Activated CD4-positive, alpha-beta T cell treated with anti-CD3 and anti-CD28 coated beads, Interleukin-2, amount 10 ng/mL, durations not matched to agents 7 days and 5 days (primary cell): Measurements from ENCODE around the gene ACP2. TPM values are rescaled to one million over a fixed set of nuclear protein-coding genes. Genes with fewer than 3 reads are reported as not detected.

ENCODE experiments used
- CTCF ChIA-PET: fragments of 350-600 bp; sonication (Branson Sonifier 250); formaldehyde crosslinking; loops from one replicate; lab custom pipeline; 2021; ENCODE audit warnings: antibody characterized with exemption; lab: Charles Lee
- POLR2A ChIA-PET: fragments of 350-600 bp; sonication (Branson Sonifier 250); formaldehyde crosslinking; loops from one replicate; lab custom pipeline; 2021; ENCODE audit warnings: antibody characterized with exemption; lab: Charles Lee
- DNase-seq: peaks from one replicate; pipeline ENCODE4 v3.0.0-alpha.2; 2020
- H3K27ac Mint-ChIP-seq: one replicate; pipeline ENCODE4 v1.8.0; 2021; ENCODE audit warnings: mild to moderate bottlenecking, moderate library complexity, mixed read lengths
- H3K27me3 Mint-ChIP-seq: one replicate; pipeline ENCODE4 v1.8.0; 2021; ENCODE audit warnings: mixed read lengths
- H3K36me3 Mint-ChIP-seq: one replicate; pipeline ENCODE4 v1.8.0; 2021; ENCODE audit warnings: low read depth, mixed read lengths
- H3K4me1 Mint-ChIP-seq: one replicate; pipeline ENCODE4 v1.8.0; 2021; ENCODE audit warnings: mixed read lengths
- H3K4me3 Mint-ChIP-seq: one replicate; pipeline ENCODE4 v1.8.0; 2021; ENCODE audit warnings: mild to moderate bottlenecking, moderate library complexity, mixed read lengths
- H3K9me3 Mint-ChIP-seq: one replicate; pipeline ENCODE4 v1.8.0; 2021; ENCODE audit warnings: mixed read lengths
- total RNA-seq, 2 experiments: library from RNA; stranded (reverse); gene quantifications; one replicate each; pipeline ENCODE4 v1.2.3, GENCODE V29; 2021

Gene ACP2
- total RNA-seq, 2 experiments from 2014 or later, result 28.0 to 31.7 TPM

DNA sequence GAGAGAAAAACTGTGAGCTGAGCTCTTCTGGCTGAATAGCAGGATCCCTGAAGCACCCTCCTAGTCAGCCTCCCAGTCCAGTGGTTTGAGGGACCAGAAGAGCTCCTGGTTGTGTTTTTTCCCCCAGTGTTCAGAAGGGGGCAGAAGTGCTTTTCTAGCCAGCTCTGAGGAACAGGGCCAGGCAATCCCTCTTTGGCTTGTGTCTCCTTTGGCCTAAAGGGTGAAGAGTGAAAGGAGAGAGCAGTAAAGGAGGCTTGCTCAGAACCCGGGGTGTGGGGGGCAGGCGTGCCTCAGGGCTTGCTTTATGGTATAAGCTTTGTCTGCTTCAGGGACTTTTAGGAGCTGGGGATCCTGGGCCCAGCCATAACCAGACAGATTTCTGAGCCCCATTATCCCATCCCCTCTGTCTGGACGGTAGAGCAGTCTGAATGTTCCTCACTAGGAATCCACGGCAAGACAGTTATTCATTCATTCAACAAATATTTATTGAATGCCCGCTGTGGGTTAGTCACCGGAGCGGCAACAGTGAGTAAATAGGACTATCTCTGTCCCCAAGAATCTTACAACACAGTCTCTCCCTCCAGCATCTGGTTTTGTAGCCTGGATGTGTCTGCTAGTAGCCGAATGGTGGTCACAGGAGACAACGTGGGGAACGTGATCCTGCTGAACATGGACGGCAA lies 14.5 kb downstream of the ACP2 start:
- H3K36me3 Mint-ChIP-seq, result peaks cover 45% of the 10 kb centered on the region
- no peaks in the 10 kb centered on the region for H3K9me3 Mint-ChIP-seq
- peak overlapping the region; percentile 86 for H3K27ac Mint-ChIP-seq
- CTCF ChIA-PET, result interaction anchor here (0.7 to 6.5 kb wide), 7 partner anchors 7 to 175 kb away, joined by 3 to 44 read pairs (median 3); partner anchors contain the start of gene ACP2
- no peaks in the 10 kb centered on the region for H3K27me3 Mint-ChIP-seq
- peaks cover 34% of the 10 kb centered on the region for H3K4me1 Mint-ChIP-seq
- peak; percentile 27 for DNase-seq
- POLR2A ChIA-PET, result no interaction called here
- H3K4me3 Mint-ChIP-seq, result peak overlapping the region; percentile 46

DNA sequence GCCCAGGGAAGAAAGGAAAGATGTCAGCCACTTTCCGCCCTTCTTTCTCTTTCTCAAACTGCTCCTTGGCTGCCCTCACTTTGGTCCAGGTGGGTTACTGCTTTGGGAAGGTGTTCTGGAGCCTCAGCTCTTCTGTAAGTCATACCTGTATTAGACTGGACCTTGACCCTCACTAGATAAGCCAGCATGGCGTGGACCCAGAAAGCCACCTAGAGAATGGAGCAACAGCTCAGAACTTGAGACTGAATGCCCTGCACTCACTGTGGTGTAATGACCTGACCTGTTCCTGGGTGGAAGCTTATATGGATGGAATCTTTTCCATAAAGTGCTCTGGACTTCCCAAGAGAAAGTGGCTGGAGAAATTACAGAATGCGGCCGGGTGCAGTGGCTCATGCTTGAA lies 15.6 kb downstream of the ACP2 start:
- DNase-seq, result no peak
- Mint-ChIP-seq H3K27ac (no peak overlapping the region), H3K4me1 (peaks cover 38% of the 10 kb centered on the region), H3K9me3 (no peaks in the 10 kb centered on the region), H3K4me3 (no peak overlapping the region), H3K27me3 (no peaks in the 10 kb centered on the region), H3K36me3 (peaks cover 45% of the 10 kb centered on the region)
- POLR2A ChIA-PET, result no interaction called here
- CTCF ChIA-PET, result interaction anchor here (0.5 to 2.7 kb wide), 7 partner anchors 8 to 191 kb away, joined by 3 to 8 read pairs (median 4); partner anchors contain the start of gene ACP2

DNA sequence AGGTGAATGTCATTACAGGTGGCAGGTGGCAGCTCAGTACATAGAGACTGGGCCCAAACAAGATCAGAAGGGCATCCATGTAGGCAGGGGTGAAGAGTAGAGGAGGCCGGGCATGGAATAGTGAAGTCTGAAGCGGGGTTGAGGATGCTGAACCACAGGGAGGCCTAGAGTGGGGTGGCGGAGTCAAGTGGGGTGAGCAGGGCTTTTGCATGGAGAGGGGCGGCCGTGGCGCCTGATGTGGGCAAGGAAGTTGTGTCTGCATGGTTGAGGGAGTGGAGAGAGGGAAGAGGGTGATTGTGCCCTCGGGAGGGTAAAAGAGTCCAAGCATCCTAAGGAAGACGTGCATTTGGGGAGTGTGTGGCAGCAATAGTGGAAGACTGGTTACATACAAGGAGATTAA lies 19.5 kb downstream of the ACP2 start:
- Mint-ChIP-seq H3K36me3 (peaks cover 45% of the 10 kb centered on the region), H3K27me3 (no peaks in the 10 kb centered on the region), H3K27ac (peak overlapping the region; percentile 65), H3K4me3 (no peak overlapping the region), H3K9me3 (no peaks in the 10 kb centered on the region), H3K4me1 (peaks cover 36% of the 10 kb centered on the region)
- ChIA-PET POLR2A (no interaction called here), CTCF (interaction anchor here (1.1 to 2.8 kb wide), 2 partner anchors 13 to 16 kb away, joined by 3 to 7 read pairs; no protein-coding TSS in a partner anchor)
- no peak for DNase-seq

GRCh38 chr11:47225552-47226400 lies 22.8 kb downstream of the ACP2 start:
- DNase-seq, result peak; percentile 51
- ChIA-PET POLR2A (no interaction called here), CTCF (interaction anchor here (0.6 to 1.8 kb wide), 2 partner anchors 10 to 37 kb away, joined by 4 read pairs; partner anchors contain the start of gene DDB2)
- no peaks in the 10 kb centered on the region for H3K9me3 Mint-ChIP-seq
- peak overlapping the region; percentile 4 for H3K4me3 Mint-ChIP-seq
- H3K36me3 Mint-ChIP-seq, result peaks cover 50% of the 10 kb centered on the region
- H3K27me3 Mint-ChIP-seq, result no peaks in the 10 kb centered on the region
- H3K4me1 Mint-ChIP-seq, result peaks cover 32% of the 10 kb centered on the region
- peak overlapping the region; percentile 65 for H3K27ac Mint-ChIP-seq

DNA sequence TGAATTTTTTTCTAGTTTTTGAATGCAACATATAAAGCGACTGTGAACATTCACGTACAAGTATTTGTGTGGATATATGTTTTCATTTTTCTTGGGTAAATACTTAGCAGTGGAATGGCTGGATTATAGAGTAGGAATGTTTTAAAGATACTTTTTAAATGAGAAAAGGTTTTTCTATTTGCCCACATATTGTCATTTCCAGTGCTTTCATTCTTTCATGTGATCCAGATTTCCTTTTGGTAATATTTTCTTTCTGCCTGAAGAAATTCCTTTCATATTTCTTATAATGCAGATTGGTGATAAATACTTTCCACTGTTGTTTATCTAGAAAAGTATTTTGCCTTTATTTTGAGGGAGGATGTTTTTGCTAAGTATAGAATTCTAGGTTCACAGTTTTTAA lies 25.9 kb downstream of the ACP2 start:
- no peak overlapping the region for H3K27ac Mint-ChIP-seq
- no peak overlapping the region for H3K4me3 Mint-ChIP-seq
- peaks cover 52% of the 10 kb centered on the region for H3K36me3 Mint-ChIP-seq
- H3K4me1 Mint-ChIP-seq, result peaks cover 45% of the 10 kb centered on the region
- ChIA-PET POLR2A (interaction anchor here (0.6 kb wide), 1 partner anchor 8 kb away, joined by 3 read pairs; the partner anchor contains the start of gene DDB2), CTCF (interaction anchor here (1.0 kb wide), 1 partner anchor 15 kb away, joined by 8 read pairs; no protein-coding TSS in a partner anchor)
- H3K9me3 Mint-ChIP-seq, result no peaks in the 10 kb centered on the region
- no peak for DNase-seq
- H3K27me3 Mint-ChIP-seq, result no peaks in the 10 kb centered on the region

GRCh38 chr11:47220401-47220821 lies 28.2 kb downstream of the ACP2 start:
- Mint-ChIP-seq H3K27me3 (no peaks in the 10 kb centered on the region), H3K4me3 (no peak overlapping the region), H3K4me1 (peaks cover 49% of the 10 kb centered on the region), H3K36me3 (peaks cover 49% of the 10 kb centered on the region), H3K9me3 (no peaks in the 10 kb centered on the region), H3K27ac (peak overlapping the region; percentile 3)
- POLR2A ChIA-PET, result no interaction called here
- DNase-seq, result no peak
- CTCF ChIA-PET, result interaction anchor here (0.6 to 1.9 kb wide), 4 partner anchors 9 to 45 kb away, joined by 3 to 7 read pairs (median 4); no protein-coding TSS in a partner anchor

GRCh38 chr11:47216121-47216798 lies 32.4 kb downstream of the ACP2 start:
- H3K4me3 Mint-ChIP-seq, result peak overlapping the region; percentile 100
- H3K36me3 Mint-ChIP-seq, result peaks cover 34% of the 10 kb centered on the region
- CTCF ChIA-PET, result interaction anchor here (0.9 to 3.3 kb wide), 10 partner anchors 8 to 195 kb away, joined by 3 to 18 read pairs (median 4); partner anchors contain the start of gene PACSIN3
- peak; percentile 61 for DNase-seq
- no peaks in the 10 kb centered on the region for H3K9me3 Mint-ChIP-seq
- peaks cover 38% of the 10 kb centered on the region for H3K4me1 Mint-ChIP-seq
- peak overlapping the region; percentile 100 for H3K27ac Mint-ChIP-seq
- POLR2A ChIA-PET, result interaction anchor here (0.8 to 1.6 kb wide), 3 partner anchors 19 to 32 kb away, joined by 5 to 6 read pairs (median 5); partner anchors contain the start of gene ACP2
- no peaks in the 10 kb centered on the region for H3K27me3 Mint-ChIP-seq

DNA sequence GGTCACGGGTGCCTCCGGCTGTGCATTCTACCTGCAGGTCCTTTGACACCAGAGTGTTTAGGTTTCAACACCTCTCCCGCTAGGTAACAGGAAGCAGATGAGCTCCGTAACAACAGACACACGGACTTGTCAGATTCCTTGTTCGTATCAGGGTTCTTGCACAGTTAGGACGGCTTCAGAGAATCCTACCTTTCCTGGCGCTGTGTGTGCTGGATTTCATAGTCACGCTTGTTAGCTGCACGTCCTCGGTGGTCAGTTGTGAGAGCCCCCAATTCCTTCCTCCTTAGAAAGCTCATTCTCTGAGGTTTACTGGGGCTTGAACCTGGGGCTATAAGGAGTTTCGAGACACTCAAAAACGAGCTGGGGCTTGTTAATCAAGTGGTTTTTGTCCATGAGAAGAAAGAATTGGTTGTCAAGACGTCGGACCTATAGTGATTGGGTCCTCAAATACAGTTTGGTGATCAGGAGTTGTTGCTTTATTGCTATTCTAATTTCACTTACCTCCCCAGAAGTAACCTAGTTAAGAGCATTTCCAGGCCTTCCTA lies 33.2 kb downstream of the ACP2 start:
- ChIA-PET POLR2A (interaction anchor here (0.6 to 1.6 kb wide), 8 partner anchors 20 to 428 kb away, joined by 4 to 9 read pairs (median 4); partner anchors contain the start of gene ACP2), CTCF (interaction anchor here (0.9 to 3.3 kb wide), 9 partner anchors 9 to 62 kb away, joined by 3 to 18 read pairs (median 4); partner anchors contain the start of genes ACP2 and PACSIN3)
- H3K27ac Mint-ChIP-seq, result peak overlapping the region; percentile 100
- peaks cover 33% of the 10 kb centered on the region for H3K36me3 Mint-ChIP-seq
- H3K9me3 Mint-ChIP-seq, result no peaks in the 10 kb centered on the region
- H3K27me3 Mint-ChIP-seq, result no peaks in the 10 kb centered on the region
- H3K4me3 Mint-ChIP-seq, result peak overlapping the region; percentile 100
- DNase-seq, result no peak
- peaks cover 37% of the 10 kb centered on the region for H3K4me1 Mint-ChIP-seq

GRCh38 chr11:47213950-47214565 lies 34.6 kb downstream of the ACP2 start:
- Mint-ChIP-seq H3K4me1 (peaks cover 27% of the 10 kb centered on the region), H3K36me3 (peaks cover 26% of the 10 kb centered on the region), H3K27me3 (no peaks in the 10 kb centered on the region), H3K27ac (peak overlapping the region; percentile 100), H3K9me3 (no peaks in the 10 kb centered on the region), H3K4me3 (peak overlapping the region; percentile 100)
- ChIA-PET CTCF (interaction anchor here (0.6 to 3.3 kb wide), 5 partner anchors 13 to 35 kb away, joined by 3 to 18 read pairs (median 4); partner anchors contain the start of genes ACP2 and PACSIN3), POLR2A (interaction anchor here (0.6 to 1.6 kb wide), 6 partner anchors 17 to 900 kb away, joined by 3 to 9 read pairs (median 4); partner anchors contain the start of gene ACP2)
- peak; percentile 94 for DNase-seq

GRCh38 chr11:47212938-47213337 lies 35.7 kb downstream of the ACP2 start:
- CTCF ChIA-PET, result interaction anchor here (2.0 kb wide), 1 partner anchor 11 kb away, joined by 4 read pairs; no protein-coding TSS in a partner anchor
- Mint-ChIP-seq H3K36me3 (peaks cover 18% of the 10 kb centered on the region), H3K4me1 (peaks cover 20% of the 10 kb centered on the region), H3K9me3 (no peaks in the 10 kb centered on the region), H3K27me3 (no peaks in the 10 kb centered on the region), H3K27ac (peak overlapping the region; percentile 64), H3K4me3 (no peak overlapping the region)
- POLR2A ChIA-PET, result interaction anchor here (0.6 kb wide), 1 partner anchor 36 kb away, joined by 3 read pairs; the partner anchor contains the start of gene ACP2
- DNase-seq, result no peak

DNA sequence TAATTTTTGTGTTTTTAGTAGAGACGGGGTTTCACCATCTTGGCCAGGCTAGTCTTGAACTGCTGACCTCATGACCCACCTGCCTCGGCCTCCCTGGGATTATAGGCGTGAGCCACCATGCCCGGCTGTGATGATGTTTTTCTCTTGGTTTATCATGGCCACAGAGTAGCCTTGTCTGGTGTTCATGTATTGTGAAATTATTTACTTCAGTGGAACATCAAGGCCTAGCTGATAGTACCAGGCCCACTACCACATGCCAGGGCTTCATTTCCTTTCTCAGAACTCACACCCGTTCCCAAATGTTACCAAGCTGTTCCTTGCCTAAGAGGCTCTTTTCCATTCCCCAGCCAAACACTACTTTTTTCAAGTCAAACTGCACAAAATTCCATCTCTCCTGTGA lies 40.0 kb downstream of the ACP2 start:
- H3K9me3 Mint-ChIP-seq, result no peaks in the 10 kb centered on the region
- no peak overlapping the region for H3K27ac Mint-ChIP-seq

More for the DNA sequence above, 40.0 kb downstream of the ACP2 start:
- H3K36me3 Mint-ChIP-seq, result no peaks in the 10 kb centered on the region
- no peak overlapping the region for H3K4me3 Mint-ChIP-seq
- H3K4me1 Mint-ChIP-seq, result peaks cover 2% of the 10 kb centered on the region
- ChIA-PET POLR2A (no interaction called here), CTCF (interaction anchor here (0.6 to 0.7 kb wide), 2 partner anchors 95 to 292 kb away, joined by 3 read pairs; no protein-coding TSS in a partner anchor)
- no peak for DNase-seq
- H3K27me3 Mint-ChIP-seq, result peaks cover 8% of the 10 kb centered on the region
